OCI-LY7 (cell line): ENCODE results near the gene KIAA1217.

Experiments
- CTCF ChIP-seq: fragments of 200-600 bp; sonication (generic); conservative IDR thresholded peaks from 2 replicates; pipeline ENCODE4 v1.5.1; 2014; ENCODE audit warnings: mild to moderate bottlenecking, antibody characterized with exemption, low read length, moderate library complexity, mixed read lengths
- EZH2phosphoT487 ChIP-seq: fragments of 200-600 bp; sonication (generic); IDR thresholded peaks from 2 replicates; pipeline ENCODE4 v1.6.1; 2018; ENCODE audit warnings: low read depth, borderline replicate concordance, mild to moderate bottlenecking, mixed run types, antibody characterized with exemption, low read length, moderate library complexity, mixed read lengths

- no peak for TF ChIP-seq CTCF
- TF ChIP-seq EZH2phosphoT487: no peak
These were observed 199.0 kb downstream of the KIAA1217 start for GRCh38 chr10:24407928-24408327.
